A549 (cell line): Measurements from ENCODE around the gene SCN5A.

ENCODE experiments used
- PHF8 ChIP-seq: fragments of 200-600 bp; sonication (generic); IDR thresholded peaks from 2 replicates; pipeline ENCODE4 v1.6.1; 2016; ENCODE audit warnings: low read depth, mild to moderate bottlenecking, antibody characterized with exemption, moderate library complexity, borderline replicate concordance
- RFX5 ChIP-seq: fragments of 450-650 bp; IDR thresholded peaks from 2 replicates; pipeline ENCODE4 v1.7.1; 2014; ENCODE audit warnings: antibody characterized with exemption, mild to moderate bottlenecking, moderate library complexity

DNA sequence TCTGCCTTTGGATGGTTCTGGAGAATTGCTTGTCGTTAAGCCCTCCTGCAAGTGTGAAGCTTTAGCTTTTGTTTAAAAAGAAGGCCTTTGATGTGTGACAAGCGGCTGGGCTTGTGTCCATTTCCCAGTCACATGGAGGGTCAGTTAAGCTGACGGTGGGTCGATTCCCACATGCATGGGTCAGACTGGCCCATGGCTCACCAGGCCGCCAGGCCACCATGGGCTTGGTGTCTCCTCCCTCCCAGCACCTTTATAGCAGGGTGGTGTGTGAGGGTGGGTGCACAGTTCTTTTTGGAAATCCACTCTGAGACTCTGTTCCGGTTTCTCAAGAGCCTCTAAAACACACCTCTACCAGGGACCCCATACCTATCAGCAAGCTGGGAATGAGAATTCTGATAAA is 67.2 kb downstream of the SCN5A start:
- no peak for TF ChIP-seq RFX5
- TF ChIP-seq PHF8, result no peak
